CD4-positive, alpha-beta T cell treated with Interleukin-15 for 1 hour (primary cell): ENCODE results near the gene ZNF609.

Source experiments
- DNase-seq: peaks from one replicate; pipeline ENCODE4 v3.0.0-alpha.2; 2020

The ZNF609 gene

DNA sequence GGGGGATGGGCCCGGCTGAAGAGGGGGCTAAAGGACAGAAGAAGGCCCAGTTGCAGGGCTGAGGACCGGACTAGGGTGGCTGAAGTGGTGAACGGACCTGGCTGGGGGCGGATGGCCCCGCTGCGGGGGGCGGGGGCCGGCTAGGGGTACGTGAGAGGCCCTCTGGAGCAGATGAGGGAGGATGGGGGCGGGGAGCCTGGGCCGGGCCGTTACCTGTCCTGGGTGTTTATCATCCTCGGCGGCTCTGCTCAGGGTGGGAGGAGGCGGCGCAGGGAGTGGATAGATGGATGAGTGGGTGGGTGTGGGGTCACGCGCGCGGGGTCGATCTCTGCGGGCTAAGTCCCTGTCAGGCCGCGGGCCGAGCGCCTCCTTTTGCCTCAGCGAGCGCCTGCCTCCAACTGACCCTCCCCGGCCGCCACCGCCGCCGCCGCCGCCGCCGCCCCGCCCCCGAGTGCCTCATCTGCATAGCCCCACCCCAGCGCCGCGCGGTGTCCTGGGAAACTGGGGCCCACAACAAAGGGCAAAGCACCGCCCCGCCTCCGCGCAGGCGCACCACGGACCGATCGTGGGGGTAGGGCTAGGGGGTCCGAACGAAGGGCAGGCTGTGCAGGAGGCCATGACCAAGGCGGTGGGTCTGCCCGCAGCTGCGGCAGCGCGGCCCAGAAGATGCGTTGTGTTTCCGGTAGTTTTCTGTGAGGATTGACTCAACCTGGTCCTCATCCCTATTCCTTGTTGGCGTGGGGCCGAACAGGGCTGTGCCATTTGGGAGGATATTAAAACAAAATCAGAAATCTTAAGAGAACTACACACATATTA is 242.6 kb downstream of the ZNF609 start:
- DNase-seq = peak; percentile 94

- DNase-seq = no peak
These were observed 243.2 kb downstream of the ZNF609 start for GRCh38 chr15:64703632-64703959.

GRCh38 chr15:64705006-64705405 is 244.6 kb downstream of the ZNF609 start:
- no peak for DNase-seq

DNA sequence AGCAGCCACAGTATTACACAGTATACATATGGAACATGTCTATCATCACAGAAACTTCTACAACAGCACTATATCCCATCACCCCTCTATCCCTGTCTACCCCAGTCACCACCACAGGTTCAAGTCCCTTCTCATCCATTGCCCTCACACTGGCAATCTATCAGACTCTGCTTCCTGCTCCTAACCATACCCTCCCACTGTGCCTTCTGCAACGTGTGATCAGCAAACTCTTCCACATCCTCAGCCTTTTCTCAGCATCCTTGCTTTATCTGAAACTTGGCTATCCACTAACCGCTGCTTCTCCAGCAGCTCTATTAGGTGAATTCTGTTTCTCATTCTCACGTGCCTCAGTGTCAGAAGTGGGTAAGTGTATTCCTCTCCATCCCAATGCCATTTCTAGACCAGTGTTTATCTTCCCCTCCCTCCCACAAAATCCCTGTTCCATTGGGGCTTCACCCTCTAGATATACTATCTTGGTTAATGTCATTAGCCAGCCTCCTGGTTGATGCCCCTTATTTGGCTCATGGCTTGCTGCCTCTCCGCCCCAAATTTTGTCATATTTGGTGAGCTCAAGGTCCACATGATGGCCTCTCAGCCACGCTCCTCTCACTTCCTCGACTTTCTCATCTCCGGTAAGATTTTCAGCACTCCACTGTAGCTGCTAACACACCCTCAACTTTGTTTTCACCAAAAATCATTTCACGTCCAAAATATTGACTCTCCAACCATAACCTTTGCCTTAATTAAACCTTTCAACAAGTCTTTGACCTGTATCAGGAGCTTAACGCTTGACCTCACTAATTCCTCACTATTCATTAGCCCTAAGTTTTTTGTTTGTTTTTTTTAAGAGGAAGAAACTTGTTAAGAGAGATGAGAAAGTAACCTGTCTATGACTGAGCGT is 245.9 kb downstream of the ZNF609 start:
- DNase-seq = no peak

DNA sequence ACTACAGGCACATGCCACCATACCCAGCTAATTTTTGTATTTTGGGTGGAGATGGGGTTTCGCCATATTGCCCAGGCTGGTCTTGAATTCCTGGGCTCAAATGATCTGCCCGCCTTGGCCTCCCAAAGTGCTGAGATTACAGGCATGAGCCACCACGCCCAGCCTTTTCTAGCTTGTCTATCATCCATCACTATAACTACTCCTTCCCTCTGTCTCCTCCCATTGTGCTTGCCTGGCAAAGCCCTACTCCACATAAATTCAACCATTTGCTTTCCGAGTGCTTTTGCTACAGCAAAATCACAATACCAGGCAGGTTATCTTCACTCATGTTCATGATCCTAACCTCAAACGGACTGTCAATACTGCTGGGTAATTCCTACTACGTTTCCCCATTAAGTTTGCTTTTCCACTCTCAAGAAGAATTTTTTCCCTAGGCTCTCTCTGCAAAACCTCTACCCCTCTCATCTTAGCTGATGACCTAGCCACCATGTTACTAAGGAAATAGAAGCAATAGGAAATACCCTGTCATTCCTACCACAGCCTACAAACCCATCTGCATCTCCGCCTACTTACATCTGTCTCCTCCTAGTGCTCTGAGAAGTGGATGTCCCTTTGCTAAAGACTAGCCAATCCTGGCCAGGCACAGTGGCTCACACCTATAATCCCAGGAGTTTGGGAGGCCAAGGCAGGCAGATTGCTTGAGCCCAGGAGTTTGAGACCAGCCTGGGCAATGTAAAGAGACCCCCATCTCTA is 250.5 kb downstream of the ZNF609 start:
- no peak for DNase-seq

- DNase-seq = no peak
These were observed 252.0 kb downstream of the ZNF609 start for GRCh38 chr15:64712353-64712752.

DNA sequence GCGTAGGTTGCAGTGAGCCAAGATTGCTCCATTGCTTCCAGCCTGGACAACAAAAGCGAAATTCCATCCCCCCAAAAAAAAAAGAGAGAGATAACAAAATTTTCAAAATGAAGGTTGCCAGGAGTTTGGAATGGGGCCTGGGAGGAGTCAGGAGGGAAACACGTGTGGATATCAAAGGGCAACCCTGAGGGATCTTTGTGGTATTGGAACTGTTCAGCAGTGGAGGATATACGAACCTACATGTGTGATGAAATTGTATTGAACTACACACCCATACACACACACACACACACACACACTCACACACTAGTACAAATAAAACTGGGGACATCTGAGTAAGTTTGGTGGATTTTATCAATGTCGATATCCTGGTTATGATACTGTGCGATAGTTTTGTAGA is 253.2 kb downstream of the ZNF609 start:
- DNase-seq = no peak

DNA sequence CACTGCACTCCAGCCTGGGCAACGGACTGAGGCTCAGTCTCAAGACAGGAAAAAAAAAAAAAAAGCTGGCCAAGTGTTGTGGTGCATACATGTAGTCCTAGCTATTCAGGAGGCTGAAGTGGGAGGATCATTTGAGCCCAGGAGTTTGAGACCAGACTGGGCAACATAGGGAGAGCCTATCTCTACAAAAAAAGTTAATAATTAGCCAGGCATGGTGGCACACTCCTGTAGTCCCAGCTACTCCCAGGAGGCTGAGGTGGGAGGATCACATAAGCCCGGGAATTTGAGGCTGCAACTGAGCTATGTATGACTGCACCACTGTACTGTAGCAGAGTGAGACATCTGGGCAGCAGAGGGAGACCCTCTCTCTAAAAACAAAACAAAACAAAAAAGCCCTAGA is 256.1 kb downstream of the ZNF609 start:
- no peak for DNase-seq

DNA sequence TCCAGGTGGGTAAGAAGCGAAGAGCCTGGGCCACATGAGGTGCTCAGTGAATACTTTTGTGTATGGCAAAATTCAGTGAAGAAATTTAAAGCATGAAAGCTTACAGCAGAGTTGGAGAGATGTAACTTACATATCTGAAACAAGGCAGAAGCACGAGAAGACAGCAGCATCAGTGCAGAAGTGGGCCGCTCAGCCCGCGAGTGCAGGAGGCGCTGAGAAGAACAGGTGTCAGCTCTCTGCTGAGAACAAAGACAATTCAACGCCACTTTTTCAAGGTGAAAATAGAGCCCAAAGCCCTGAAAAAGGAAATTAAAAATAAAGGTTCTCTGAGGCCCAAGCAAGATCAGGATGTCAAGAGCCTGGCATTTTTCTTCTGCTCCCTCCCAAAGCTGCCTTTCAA is 256.8 kb downstream of the ZNF609 start:
- no peak for DNase-seq

- DNase-seq = no peak
These were observed 257.5 kb downstream of the ZNF609 start for GRCh38 chr15:64717735-64718495.

- no peak for DNase-seq
These were observed 259.8 kb downstream of the ZNF609 start for GRCh38 chr15:64720188-64720587.

DNA sequence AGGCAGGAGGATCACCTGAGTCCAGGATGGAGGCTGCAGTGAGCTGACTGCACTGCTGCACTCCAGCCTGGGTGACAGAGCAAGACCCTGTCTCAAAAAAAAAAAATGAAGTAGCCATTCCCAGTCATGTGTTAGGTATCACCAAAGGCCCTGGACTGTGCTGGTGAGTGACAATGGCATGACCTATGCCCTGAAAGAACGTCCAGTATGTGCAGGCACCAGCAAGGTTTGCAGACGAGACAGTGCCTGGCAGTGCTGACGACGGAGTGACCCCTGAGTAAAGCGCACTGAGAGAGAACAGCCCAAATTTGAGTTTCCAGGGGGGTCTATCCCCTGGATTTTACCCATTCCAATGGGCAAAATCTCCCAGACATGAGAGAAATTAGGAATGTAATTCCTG is 269.8 kb downstream of the ZNF609 start:
- no peak for DNase-seq

DNA sequence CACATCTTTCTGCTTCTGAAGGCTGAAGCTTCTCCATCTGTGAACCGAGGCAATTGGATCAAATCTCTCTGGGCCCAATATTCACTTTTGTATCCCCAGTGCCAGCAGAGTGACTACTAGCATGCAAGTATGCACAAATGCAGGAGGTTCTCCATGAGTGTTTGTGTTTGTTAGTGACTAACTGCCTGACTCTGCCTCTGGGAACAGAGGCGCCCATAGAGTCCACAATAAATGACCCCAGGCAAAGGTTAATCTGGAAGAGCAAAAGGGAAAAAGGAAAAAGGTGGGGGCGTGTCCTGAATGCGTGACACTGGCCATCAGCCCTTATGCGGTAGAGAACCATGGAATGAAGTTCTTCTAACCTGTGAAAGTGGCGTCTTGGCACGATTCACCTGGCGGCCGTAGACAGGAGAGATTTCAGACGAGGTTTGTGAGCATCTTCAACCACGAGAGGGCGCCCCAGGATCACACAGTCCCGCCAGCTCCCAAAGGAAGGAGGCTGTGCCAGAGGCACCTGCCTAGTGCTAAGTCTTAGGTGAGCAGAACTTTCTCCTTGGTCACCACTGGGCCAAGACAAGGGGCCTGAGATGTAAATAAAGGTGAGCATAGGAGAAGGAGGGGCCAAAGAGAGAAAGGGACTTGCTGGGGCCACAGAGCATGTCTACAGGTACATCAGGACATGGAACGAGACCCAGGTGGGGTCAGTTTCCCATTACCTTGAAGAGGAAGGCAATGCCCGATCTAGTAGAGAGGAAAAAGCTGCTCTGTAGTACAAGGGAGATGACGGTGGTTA is 270.8 kb downstream of the ZNF609 start:
- DNase-seq = peak; percentile 78

GRCh38 chr15:64731805-64732151 is 271.4 kb downstream of the ZNF609 start:
- no peak for DNase-seq

- no peak for DNase-seq
These were observed 271.9 kb downstream of the ZNF609 start for GRCh38 chr15:64732156-64732860.
